Measurements from ENCODE around the gene GADD45B. TPM values are rescaled to one million over a fixed set of nuclear protein-coding genes. Genes with fewer than 3 reads are reported as not detected.
"Not testable (repeated sequence)": the region's sequence is repeated elsewhere in the genome, so short reads cannot be mapped to it uniquely, and the experiment has no call there.

Gene GADD45B
- total RNA-seq, 1 donor from 2014 or later = 102 TPM

DNA sequence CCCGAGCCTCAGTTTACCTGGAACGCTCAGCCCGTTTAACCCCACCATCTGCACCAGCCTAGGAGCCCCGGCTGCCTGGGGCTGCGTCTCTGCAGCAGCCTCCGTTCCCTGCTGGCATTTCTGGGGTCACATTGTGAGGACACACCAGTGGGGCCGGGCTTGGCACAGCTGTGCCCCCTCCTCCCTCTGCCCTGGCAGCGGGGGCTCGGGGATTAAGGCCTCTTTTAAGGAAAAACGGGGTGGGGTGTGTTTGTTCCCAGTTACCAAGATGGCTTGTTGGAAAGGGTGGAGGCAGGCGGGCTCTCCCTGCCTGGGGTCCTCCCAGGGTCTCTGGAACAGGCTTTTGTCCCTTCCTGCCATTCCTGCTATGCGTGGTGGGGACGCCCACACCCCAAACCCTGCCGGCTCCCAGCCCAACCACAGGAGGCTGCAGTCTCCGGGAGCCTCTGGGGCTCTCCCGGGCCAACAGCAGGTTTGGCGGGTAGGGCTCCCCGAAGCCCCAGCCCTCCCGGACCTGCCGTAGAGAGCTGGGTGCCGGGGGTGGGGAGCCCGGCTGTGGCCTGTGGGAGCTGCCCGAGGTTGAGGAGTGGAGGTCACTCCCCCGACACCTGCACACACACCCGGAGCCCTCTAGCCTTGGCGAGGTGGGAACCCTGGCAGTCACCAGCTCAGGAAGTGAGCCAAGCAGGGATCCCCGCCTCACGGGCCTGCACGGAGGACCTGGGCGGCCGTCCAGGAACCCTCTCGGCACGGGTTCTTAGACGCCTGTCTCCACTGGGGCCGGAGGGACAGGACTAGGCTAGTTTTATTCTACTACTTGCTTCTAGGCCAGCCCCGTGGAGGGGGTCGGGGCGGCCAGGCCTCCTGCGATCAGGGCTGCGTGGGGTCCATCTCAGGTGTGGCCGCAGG, 36.9 kb downstream of the GADD45B start:
- Mint-ChIP-seq H3K27ac (no peak overlapping the region), H3K4me3 (no peak overlapping the region)
- intact Hi-C loops (cut with micrococcal nuclease) = no loop called here

DNA sequence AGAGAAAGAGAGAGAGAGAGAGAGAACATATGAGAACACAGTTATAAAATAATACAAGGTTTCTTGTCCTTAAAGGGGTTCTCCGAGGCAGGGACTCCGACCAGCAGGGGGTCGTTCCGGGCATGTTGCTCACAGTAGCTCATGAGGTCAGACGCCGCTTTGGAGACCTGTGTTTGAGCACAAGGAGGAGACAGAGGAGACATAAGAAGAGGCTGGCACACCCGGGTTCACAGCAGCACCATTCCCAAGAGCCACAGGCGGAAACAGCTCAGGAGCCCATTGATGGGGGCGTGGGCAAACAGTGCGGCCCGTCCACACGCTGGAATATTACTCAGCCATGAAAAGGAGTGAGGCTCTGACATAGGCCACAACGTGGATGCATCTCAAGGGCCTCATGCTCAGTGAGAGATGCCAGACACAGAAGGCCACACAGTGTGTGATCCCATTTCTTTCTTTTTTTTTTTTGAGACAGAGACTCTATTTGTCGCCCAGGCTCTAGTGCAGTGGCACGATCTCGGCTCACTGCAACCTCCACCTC, 39.1 kb downstream of the GADD45B start:
- Mint-ChIP-seq H3K27me3 (peaks cover 3% of the 10 kb centered on the region), H3K4me3 (no peak overlapping the region), H3K9me3 (no peaks in the 10 kb centered on the region), H3K36me3 (ENCODE audit: low read depth) (no peaks in the 10 kb centered on the region), H3K4me1 (peaks cover 3% of the 10 kb centered on the region), H3K27ac (no peak overlapping the region)
- intact Hi-C loops (cut with micrococcal nuclease) = no loop called here
- DNase-seq = no peak

More for the DNA sequence above, 36.9 kb downstream of the GADD45B start:
- Mint-ChIP-seq H3K9me3 (no peaks in the 10 kb centered on the region), H3K27me3 (peaks cover 1% of the 10 kb centered on the region), H3K36me3 (ENCODE audit: low read depth) (no peaks in the 10 kb centered on the region), H3K4me1 (peaks cover 3% of the 10 kb centered on the region)
- no peak for DNase-seq

DNA sequence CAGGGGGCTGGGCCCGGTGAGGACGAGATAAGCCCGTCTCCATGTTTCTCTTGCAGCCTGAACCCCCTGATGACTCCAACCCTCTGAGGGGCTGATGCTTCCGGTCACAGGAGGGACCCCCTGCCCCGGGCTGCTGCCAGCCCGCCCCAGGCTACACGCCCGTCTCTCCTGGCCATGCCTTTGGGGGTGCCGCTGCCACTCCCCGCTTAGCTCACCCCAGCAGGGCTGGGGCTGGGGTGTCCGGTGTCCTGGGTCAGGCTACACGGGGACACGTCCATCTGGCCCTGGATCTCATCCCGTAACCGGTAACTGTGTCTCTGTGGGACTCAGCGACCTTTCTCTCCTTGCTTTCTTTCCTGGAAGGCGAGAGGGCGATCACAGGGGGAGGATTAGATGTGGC, 40.8 kb downstream of the GADD45B start:
- H3K36me3 Mint-ChIP-seq (ENCODE audit: low read depth) = no peaks in the 10 kb centered on the region
- intact Hi-C loops (cut with micrococcal nuclease) = no loop called here
- H3K4me3 Mint-ChIP-seq = no peak overlapping the region

DNA sequence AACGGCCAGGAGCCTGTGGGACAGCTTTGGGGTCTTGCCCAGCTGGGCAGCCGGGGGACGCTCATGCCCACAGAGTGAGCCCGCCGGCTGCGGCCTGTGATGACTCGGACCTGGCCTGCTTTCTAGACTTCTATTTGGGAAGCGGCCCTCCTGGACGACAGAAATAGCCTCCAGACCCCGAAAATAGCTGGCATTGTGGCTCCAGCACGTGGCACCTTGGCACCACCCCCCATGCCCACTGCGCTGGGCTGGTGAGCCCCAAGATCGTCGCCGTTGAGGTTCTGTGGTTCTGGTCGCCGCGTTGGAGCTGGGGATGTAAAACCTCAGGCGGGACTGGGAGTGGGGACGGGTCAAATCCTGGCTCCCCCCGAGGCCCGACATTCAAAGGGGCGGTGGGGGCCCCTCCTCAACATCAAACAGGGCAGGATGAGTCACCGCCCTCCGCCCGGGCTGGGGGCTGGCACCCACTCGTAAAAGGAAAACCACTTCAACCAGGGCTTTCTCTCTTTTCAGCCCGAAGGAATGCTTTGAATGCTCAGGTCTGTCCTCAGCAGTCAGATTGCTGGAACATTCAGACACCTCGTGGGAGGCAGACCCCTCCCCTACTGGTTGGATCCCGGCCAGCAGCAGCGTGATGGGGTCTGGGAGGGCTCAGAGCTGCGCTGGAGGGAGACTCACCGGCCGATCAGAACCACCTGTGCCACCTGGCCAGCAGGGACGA, 42.1 kb downstream of the GADD45B start:
- peaks cover 3% of the 10 kb centered on the region for H3K4me1 Mint-ChIP-seq
- no peak for DNase-seq
- H3K9me3 Mint-ChIP-seq = no peaks in the 10 kb centered on the region
- no peaks in the 10 kb centered on the region for H3K36me3 Mint-ChIP-seq (ENCODE audit: low read depth)
- H3K27ac Mint-ChIP-seq = no peak overlapping the region
- intact Hi-C loops (cut with micrococcal nuclease) = no loop called here
- no peak overlapping the region for H3K4me3 Mint-ChIP-seq
- H3K27me3 Mint-ChIP-seq = peaks cover 3% of the 10 kb centered on the region

More for the DNA sequence above, 40.8 kb downstream of the GADD45B start:
- Mint-ChIP-seq H3K27me3 (peaks cover 3% of the 10 kb centered on the region), H3K9me3 (no peaks in the 10 kb centered on the region), H3K27ac (no peak overlapping the region), H3K4me1 (peaks cover 3% of the 10 kb centered on the region)
- no peak for DNase-seq

DNA sequence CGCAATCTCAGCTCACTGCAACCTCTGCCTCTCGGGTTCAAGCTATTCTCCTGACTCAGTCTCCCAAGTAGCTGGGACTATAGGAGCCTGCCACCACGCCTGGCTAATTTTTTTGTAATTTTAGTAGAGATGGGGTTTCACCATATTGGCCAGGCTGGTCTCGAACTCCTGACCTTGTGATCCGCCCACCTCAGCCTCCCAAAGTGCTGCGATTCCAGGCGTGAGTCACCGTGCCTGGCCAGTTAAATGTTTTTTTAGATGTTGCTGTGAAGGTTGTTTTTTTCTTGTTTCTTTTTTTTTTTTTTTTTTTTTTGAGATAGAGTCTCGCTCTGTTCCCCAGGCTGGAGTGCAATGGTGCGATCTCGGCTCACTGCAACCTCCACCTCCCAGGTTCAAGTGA, 42.9 kb downstream of the GADD45B start:
- DNase-seq; H3K27me3 Mint-ChIP-seq; H3K4me1 Mint-ChIP-seq; H3K36me3 Mint-ChIP-seq (ENCODE audit: low read depth); H3K27ac Mint-ChIP-seq; H3K9me3 Mint-ChIP-seq; H3K4me3 Mint-ChIP-seq; intact Hi-C loops (cut with micrococcal nuclease): not testable (repeated sequence)

DNA sequence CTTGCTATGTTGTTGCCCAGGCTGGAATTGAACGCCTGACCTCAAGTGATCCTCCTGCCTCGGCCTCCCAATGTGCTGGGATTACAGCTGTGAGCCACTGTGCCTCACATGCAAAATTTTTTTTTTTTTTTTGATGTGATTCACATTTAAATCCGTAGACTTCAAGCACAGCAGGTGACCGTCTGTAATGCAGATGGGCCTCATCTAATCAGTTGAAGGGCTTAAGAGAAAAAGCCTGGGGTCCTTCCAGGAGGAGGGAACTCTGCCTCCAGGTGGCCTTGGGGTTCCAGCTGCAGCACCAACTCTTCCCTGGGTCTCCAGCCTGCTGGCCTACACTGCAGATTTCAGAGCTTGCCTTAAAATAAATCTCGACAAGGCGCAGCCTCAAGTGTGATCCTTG, 43.6 kb downstream of the GADD45B start:
- intact Hi-C loops (cut with micrococcal nuclease) = no loop called here
- peaks cover 3% of the 10 kb centered on the region for H3K27me3 Mint-ChIP-seq
- H3K9me3 Mint-ChIP-seq = no peaks in the 10 kb centered on the region
- H3K4me3 Mint-ChIP-seq = no peak overlapping the region
- no peak for DNase-seq
- no peaks in the 10 kb centered on the region for H3K36me3 Mint-ChIP-seq (ENCODE audit: low read depth)
- H3K4me1 Mint-ChIP-seq = peaks cover 3% of the 10 kb centered on the region
- no peak overlapping the region for H3K27ac Mint-ChIP-seq

DNA sequence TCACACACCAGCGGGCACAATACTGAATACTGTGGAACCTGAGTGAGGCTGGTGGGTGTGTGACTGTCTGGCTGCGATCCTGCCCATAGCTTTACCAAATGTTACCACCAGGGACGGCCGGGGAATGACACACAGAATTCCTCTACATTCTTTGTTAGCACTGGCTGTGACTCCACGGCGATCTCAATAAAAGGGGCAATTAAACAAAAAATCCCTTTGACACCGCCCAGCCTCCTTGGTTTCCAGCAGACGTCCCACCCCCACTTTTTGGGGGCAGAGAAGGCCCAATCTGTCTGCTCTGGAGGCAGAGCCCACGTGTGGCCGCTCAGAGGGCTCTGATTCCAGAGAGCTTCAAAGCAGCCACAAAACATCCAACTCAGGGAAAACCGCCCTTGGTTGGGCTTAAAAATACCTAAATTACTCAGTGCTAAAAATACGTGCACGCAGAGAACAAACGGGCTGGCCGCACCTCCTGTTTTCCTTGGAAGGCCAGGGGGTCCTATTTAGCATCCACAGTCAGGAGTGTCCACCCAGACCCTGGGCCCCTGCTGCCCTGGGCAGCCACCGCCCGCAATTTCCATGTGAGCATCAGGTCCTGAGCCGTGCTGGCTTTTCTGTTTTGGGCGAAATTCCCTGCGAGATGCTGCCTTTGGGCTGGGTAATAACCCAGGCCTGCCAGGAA, 47.8 kb downstream of the GADD45B start:
- H3K4me1 Mint-ChIP-seq = no peaks in the 10 kb centered on the region
- no peak overlapping the region for H3K4me3 Mint-ChIP-seq
- H3K27me3 Mint-ChIP-seq = no peaks in the 10 kb centered on the region
- DNase-seq = no peak
- H3K9me3 Mint-ChIP-seq = no peaks in the 10 kb centered on the region
- H3K36me3 Mint-ChIP-seq (ENCODE audit: low read depth) = no peaks in the 10 kb centered on the region
- intact Hi-C loops (cut with micrococcal nuclease) = no loop called here
- no peak overlapping the region for H3K27ac Mint-ChIP-seq

DNA sequence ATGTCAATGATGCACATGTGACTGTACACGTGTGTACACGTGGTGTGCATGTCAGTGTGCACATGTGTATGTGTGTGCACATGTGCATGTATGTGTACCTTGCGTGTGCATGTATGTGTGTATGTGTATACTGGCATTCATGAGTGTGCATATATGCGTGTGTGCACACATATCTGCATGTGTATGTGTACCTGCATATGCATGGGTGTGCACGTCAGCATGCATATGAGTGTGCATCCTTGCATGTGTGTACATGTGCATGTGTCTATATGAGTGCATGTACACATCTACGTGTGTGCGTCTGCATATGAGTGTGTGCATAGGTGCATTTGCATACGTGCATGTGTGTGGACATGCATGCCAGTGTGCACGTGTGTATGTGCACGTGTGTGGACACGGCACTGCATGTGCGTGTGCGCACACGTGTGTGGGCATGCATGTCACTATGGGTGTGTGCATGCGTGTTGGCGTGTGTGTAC, 48.5 kb downstream of the GADD45B start:
- no peaks in the 10 kb centered on the region for H3K27me3 Mint-ChIP-seq
- DNase-seq = no peak
- intact Hi-C loops (cut with micrococcal nuclease) = no loop called here
- no peak overlapping the region for H3K27ac Mint-ChIP-seq
- H3K9me3 Mint-ChIP-seq = no peaks in the 10 kb centered on the region
- no peak overlapping the region for H3K4me3 Mint-ChIP-seq
- no peaks in the 10 kb centered on the region for H3K4me1 Mint-ChIP-seq
- no peaks in the 10 kb centered on the region for H3K36me3 Mint-ChIP-seq (ENCODE audit: low read depth)

DNA sequence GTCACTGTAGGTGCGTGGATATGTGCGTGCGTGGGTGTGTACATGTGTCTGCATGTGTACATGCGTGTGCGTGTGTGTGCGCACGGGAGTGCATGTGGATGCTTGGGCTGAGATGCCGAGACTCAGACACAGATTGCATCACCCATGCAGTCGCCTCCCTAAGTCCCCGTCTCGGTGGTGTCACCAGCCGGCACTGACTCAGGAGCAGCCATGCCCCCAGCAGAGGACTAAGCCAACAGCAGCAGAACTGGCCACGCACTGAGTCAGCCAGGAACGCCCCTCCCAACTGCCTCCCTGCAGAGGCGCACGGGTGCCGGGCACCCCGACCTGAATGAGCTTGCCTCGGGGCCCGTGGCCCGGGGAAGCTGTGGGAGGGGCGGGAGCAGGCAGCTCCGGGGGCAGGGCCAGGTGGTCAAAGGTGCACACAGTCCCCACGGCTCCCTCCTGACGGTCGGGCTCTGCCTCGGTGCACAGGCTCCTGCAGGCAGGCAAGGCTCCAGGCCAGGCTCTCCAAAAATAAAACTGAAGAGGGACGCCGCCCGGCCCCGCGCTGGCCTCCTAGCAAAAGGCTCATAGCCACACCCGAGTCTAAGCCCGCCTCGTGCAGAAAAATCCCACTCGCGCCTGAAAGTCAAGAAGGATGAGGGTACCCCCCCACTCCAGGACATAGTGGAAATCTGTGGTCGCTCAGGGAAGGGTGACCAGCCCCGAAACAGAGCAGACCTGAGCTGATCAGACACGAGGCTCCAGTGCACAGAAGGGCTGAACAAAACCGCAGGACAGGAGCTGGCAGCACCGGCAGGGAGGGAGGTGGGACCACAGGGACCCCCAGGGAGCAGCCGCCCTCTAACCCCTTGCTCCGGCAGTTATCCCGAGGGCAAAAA, 49.2 kb downstream of the GADD45B start:
- H3K9me3 Mint-ChIP-seq = no peaks in the 10 kb centered on the region
- no peaks in the 10 kb centered on the region for H3K4me1 Mint-ChIP-seq
- no peak overlapping the region for H3K27ac Mint-ChIP-seq
- H3K27me3 Mint-ChIP-seq = no peaks in the 10 kb centered on the region
- DNase-seq = no peak
- intact Hi-C loops (cut with micrococcal nuclease) = no loop called here
- H3K4me3 Mint-ChIP-seq = no peak overlapping the region
- H3K36me3 Mint-ChIP-seq (ENCODE audit: low read depth) = no peaks in the 10 kb centered on the region

DNA sequence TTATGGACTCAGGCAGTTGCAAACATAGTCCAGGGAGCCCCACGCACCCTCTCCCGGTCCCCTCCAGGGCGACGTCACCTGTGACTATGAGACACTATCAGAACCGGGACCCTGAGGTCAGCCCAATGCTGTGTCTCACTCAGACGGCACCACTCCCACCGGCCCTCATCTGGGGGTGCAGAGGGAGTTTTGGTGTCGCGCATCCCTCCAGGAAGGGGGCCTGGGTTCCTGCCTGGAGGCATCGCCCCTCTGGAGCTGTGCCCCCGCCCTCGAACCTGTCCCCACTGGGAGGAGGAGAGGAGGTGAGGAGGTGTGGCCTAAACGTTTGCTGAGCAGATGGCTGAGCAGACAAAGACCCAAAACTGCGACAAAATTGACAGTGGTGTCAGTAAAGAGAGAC, 51.2 kb downstream of the GADD45B start:
- H3K9me3 Mint-ChIP-seq = no peaks in the 10 kb centered on the region
- H3K36me3 Mint-ChIP-seq (ENCODE audit: low read depth) = no peaks in the 10 kb centered on the region
- no peak overlapping the region for H3K4me3 Mint-ChIP-seq
- H3K27ac Mint-ChIP-seq = no peak overlapping the region
- H3K4me1 Mint-ChIP-seq = peaks cover 1% of the 10 kb centered on the region
- DNase-seq = no peak
- no peaks in the 10 kb centered on the region for H3K27me3 Mint-ChIP-seq
- intact Hi-C loops (cut with micrococcal nuclease) = no loop called here

DNA sequence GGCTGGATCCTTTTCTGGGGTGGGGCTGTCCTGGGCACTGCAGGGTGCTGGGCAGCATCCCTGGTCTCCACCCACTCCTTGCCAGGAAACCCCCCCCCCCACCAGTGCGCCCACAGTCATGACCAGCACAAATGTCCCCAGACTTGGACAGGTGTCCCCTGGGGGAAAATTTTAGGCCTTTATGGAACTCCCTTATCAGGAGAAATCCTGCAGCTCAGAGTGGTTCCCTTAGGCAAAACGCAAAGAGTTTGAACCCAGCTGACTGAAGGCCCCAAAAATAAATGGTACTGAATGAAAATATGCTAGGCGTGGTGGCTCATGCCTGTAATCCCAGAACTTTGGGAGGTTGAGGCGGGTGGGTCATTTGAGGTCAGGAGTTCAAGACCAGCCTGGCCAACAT, 51.8 kb downstream of the GADD45B start:
- Mint-ChIP-seq H3K27me3 (no peaks in the 10 kb centered on the region), H3K4me1 (peaks cover 6% of the 10 kb centered on the region), H3K4me3 (no peak overlapping the region), H3K27ac (no peak overlapping the region), H3K36me3 (ENCODE audit: low read depth) (no peaks in the 10 kb centered on the region), H3K9me3 (no peaks in the 10 kb centered on the region)
- intact Hi-C loops (cut with micrococcal nuclease) = no loop called here
- no peak for DNase-seq
